Measurements from ENCODE around the gene COL5A1. TPM values are rescaled to one million over a fixed set of nuclear protein-coding genes. Genes with fewer than 3 reads are reported as not detected.

Gene COL5A1
- total RNA-seq, 1 donor from 2014 or later = 13.9 TPM

- peak; percentile 10 for DNase-seq
- Histone ChIP-seq H3K4me3 (no peak overlapping the region), H3K4me1 (peaks cover 9% of the 10 kb centered on the region), H3K27me3 (ENCODE audit: low read depth) (no peaks in the 10 kb centered on the region), H3K9me3 (replicated peaks) (no peaks in the 10 kb centered on the region), H3K36me3 (no peaks in the 10 kb centered on the region), H3K27ac (replicated peaks) (no peak overlapping the region)
- intact Hi-C loops (cut with micrococcal nuclease) = no loop called here
- TF ChIP-seq CTCF (IDR thresholded peaks at IDR 0.05; ENCODE audit: borderline replicate concordance) = no peak
Measured at GRCh38 chr9:134720796-134721195, 79.2 kb downstream of the COL5A1 start.

- no peak for DNase-seq
- Histone ChIP-seq H3K27ac (replicated peaks) (no peak overlapping the region), H3K4me1 (peaks cover 9% of the 10 kb centered on the region), H3K9me3 (replicated peaks) (no peaks in the 10 kb centered on the region), H3K27me3 (ENCODE audit: low read depth) (no peaks in the 10 kb centered on the region), H3K36me3 (no peaks in the 10 kb centered on the region), H3K4me3 (no peak overlapping the region)
- intact Hi-C loops (cut with micrococcal nuclease) = no loop called here
- TF ChIP-seq CTCF (IDR thresholded peaks at IDR 0.05; ENCODE audit: borderline replicate concordance) = no peak
Measured at GRCh38 chr9:134721344-134721743, 79.7 kb downstream of the COL5A1 start.

GRCh38 chr9:134722120-134722701 lies 80.6 kb downstream of the COL5A1 start:
- no peaks in the 10 kb centered on the region for H3K9me3 ChIP-seq (replicated peaks)
- no peaks in the 10 kb centered on the region for H3K36me3 ChIP-seq
- peaks cover 9% of the 10 kb centered on the region for H3K4me1 ChIP-seq
- no peak for TF ChIP-seq CTCF (IDR thresholded peaks at IDR 0.05; ENCODE audit: borderline replicate concordance)
- no peak for DNase-seq
- no peak overlapping the region for H3K4me3 ChIP-seq
- H3K27ac ChIP-seq (replicated peaks) = no peak overlapping the region
- no peaks in the 10 kb centered on the region for H3K27me3 ChIP-seq (ENCODE audit: low read depth)
- intact Hi-C loops (cut with micrococcal nuclease) = no loop called here

GRCh38 chr9:134723037-134723436 lies 81.4 kb downstream of the COL5A1 start:
- no peak for DNase-seq
- H3K4me3 ChIP-seq = no peak overlapping the region
- no peaks in the 10 kb centered on the region for H3K36me3 ChIP-seq
- peaks cover 13% of the 10 kb centered on the region for H3K4me1 ChIP-seq
- no peaks in the 10 kb centered on the region for H3K27me3 ChIP-seq (ENCODE audit: low read depth)
- no peaks in the 10 kb centered on the region for H3K9me3 ChIP-seq (replicated peaks)
- intact Hi-C loops (cut with micrococcal nuclease) = no loop called here
- H3K27ac ChIP-seq (replicated peaks) = no peak overlapping the region
- TF ChIP-seq CTCF (IDR thresholded peaks at IDR 0.05; ENCODE audit: borderline replicate concordance) = no peak

GRCh38 chr9:134723491-134724190 lies 82.0 kb downstream of the COL5A1 start:
- DNase-seq = no peak
- TF ChIP-seq CTCF (IDR thresholded peaks at IDR 0.05; ENCODE audit: borderline replicate concordance) = no peak
- H3K9me3 ChIP-seq (replicated peaks) = no peaks in the 10 kb centered on the region
- H3K4me3 ChIP-seq = no peak overlapping the region
- no peaks in the 10 kb centered on the region for H3K27me3 ChIP-seq (ENCODE audit: low read depth)
- intact Hi-C loops (cut with micrococcal nuclease) = no loop called here
- H3K4me1 ChIP-seq = peaks cover 17% of the 10 kb centered on the region
- no peaks in the 10 kb centered on the region for H3K36me3 ChIP-seq
- peak overlapping the region; percentile 36 for H3K27ac ChIP-seq (replicated peaks)
